GM12874 (cell line): ENCODE data around the gene PSG2.
"Not testable (repeated sequence)": the region's sequence is repeated elsewhere in the genome, so short reads cannot be mapped to it uniquely, and the experiment has no call there.

Experiments
- CTCF ChIP-seq: IDR thresholded peaks from 2 replicates; pipeline ENCODE4 v1.5.1; 2011; ENCODE audit warnings: low read depth, mild to moderate bottlenecking, control low read depth, low read length, moderate library complexity; ENCODE audit not compliant: insufficient read depth

The PSG2 gene

GRCh38 chr19:43082601-43083000, at the start of gene PSG2:
TSS of gene PSG2 (minus strand) at chr19:43082701. CDS start at chr19:43082569, 132 bp downstream.
- not testable (repeated sequence) for TF ChIP-seq CTCF

GRCh38 chr19:43126720-43127119, 44.2 kb upstream of the PSG2 start:
- no peak for TF ChIP-seq CTCF

- TF ChIP-seq CTCF, result no peak
Observed at GRCh38 chr19:43124360-43124759, 41.9 kb upstream of the PSG2 start.

GRCh38 chr19:43105496-43105895, 23.0 kb upstream of the PSG2 start:
- no peak for TF ChIP-seq CTCF

GRCh38 chr19:43104215-43104850, 21.8 kb upstream of the PSG2 start:
- 0 out of 2 replicates have a peak, but pooled peaks have one; percentile 3 for TF ChIP-seq CTCF

GRCh38 chr19:43101950-43102349, 19.4 kb upstream of the PSG2 start:
- no peak for TF ChIP-seq CTCF

- peak; percentile 34; the same call in 1 of the 2 replicates for TF ChIP-seq CTCF
Observed at GRCh38 chr19:43087702-43088340, 5.3 kb upstream of the PSG2 start.
